GM11168 (cell line): ENCODE results near the gene TNF.

Experiments used
- in situ Hi-C: fragments of 300-500 bp; cut with MboI; formaldehyde crosslinking; loops from one replicate; pipeline ENCODE4 v1.12.0; 2022; ENCODE audit warnings: low sequenced_read_pairs; ENCODE audit not compliant: unreplicated experiment

TNF gene

DNA sequence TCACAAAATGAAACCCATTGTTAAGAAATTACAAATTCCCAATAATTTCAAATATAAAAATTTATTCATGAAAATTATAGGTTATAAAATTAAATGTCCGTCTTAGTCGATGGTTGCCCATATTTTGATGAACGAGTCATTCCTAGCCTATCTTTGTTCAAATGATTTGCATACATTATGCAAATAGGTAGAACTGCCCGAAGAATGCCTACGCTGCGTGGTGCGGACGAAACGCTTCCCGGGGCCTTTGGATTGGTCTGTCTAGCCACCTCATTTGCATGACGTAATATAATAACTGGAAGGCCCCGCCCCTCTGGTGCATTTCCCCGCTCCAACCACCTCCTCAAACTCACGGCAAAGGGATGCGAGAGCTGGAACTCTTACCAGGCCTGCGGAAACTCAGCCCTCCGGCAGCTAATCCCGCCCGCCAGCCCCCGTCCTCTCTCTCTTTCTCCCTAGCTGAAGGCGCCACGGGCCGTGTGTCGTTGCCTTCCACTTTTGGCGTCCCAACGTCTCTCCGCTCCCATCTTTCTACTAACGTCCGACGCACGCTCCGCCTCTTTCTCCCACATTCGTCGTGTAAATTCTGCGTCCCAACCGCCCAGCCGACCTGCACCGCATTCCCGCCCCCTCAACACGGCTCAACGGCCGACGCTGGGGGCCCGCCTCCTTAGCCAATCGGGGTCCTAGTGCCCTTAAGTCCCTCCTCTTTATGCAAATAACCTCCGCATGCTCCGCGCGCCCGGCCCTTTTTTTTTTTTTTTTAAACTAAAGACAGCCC lies 44.6 kb downstream of the TNF start:
- in situ Hi-C loops, result no loop called here

DNA sequence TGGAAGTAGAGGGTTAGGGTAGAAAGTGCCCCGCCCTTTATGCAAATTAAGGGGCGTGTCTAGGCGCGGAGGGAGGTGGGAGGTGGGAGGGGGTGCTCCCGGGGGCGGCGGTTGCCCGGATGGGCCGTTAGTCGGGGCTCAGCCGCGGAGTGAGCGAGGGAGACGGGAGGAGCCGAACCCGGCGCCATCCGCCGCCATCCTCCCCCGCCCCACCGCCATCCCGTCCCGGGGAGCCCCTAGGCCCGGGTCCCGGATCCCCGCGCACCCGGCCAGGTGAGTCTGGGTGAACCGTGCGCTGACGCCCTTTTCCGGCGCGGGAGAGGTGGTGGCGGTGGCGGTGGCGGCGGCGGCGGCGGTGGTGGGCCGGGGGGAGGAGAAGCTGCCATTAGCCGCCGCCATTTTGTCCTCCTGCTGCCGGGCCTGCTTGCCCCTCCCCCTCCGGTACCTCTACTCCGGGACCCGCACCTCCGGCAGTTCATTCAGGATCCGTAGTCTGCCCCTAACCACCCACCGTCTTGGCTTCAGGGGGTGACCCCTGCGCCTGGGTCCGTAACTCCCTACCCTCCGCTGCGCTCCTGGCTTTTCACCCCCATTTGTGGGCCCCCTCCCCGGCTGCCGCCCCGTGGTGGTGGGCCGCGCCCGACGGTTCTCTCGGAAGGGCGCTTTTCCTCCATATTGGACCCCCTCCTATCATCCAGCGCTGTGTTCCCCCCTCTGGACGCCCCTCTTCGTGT lies 45.4 kb downstream of the TNF start, which contains the start of gene PRRC2A:
TSS of gene PRRC2A (plus strand) at position 130 of the 734 bp plus-strand sequence. CDS start 2,075 bp downstream, outside the sequence.
- in situ Hi-C loops, result no loop called here

DNA sequence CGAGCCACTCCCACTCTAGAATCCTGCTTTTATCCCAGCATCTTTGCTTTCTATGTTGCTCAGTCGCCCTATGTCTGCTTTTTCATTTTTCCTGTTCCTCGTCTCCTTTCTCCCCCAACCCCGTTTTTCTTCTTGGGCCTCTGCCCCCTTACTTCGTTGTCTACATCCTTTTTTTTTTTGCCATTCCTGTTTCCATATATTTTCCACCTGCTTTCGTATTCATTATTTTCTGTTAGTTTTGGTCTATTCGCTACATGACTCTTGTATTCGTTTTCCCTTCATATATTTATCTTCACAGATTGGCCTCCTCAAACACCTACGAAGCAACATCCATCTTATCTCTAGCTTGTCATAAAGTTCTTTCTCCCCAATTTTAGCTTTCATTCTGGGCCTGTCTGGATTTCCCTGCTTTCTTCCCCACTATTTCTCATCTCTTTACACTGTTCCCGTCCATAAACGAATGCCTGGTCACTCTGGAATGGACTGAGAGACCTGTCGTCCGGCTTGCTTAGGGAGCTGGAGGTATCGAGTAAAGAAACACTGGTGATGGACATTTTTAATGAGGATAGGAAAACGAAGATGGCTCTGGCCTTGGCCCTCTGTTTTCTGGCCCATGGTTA lies 46.1 kb downstream of the TNF start:
- in situ Hi-C loops, result no loop called here

DNA sequence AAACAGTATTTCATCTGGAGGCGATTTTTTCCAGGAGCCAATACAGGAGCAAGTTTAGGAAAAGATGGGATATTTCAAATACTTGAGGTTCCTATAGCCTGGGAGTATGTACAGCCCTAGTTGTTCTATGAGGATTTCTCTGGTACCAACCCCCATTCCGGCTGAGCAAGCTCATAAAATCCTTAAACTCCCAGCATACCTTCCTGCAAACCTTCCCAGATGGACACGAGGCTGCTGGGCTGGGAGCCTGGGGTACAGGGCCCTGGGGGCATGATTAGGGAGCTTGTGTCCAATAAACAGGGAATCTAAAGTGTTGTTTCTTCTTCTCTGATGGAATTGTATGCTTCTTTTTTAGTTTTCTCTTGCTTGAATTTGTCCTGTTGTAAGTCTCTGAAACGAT lies 46.6 kb downstream of the TNF start:
- in situ Hi-C loops, result no loop called here

DNA sequence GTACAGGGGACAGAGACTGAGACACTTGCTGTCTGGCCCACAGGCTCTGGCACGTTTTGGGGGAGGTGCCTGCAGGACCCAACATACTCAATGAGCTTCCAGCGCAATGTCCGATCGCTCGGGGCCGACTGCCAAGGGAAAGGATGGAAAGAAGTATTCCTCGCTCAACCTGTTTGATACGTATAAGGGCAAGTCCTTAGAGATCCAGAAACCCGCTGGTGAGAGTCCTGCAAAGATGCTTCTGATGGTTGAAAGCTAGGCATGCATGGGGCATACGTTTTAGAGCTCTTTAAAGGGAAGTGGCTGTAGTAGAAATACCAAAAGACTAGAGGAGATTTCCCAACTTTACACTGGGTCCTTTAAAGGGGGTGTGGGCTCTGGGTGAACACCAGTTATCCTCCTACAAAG lies 47.3 kb downstream of the TNF start:
- in situ Hi-C loops, result no loop called here

DNA sequence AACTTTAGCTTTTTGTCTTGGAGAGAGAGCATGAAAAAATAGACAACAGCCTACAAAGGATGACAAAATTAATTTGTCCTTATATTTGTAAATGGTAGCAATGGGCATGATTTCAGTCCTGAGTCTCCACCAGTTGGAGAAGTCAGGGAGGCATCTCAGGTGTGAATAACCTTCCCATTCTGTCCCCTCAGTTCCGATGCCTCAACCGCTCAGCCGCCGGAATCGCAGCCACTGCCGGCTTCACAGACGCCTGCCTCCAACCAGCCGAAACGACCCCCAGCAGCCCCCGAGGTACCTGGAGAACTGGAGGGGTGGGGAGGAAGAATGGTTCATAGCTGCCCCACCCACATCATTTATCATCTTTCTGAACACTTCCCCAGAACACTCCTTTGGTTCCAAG lies 48.7 kb downstream of the TNF start:
- in situ Hi-C loops, result no loop called here

DNA sequence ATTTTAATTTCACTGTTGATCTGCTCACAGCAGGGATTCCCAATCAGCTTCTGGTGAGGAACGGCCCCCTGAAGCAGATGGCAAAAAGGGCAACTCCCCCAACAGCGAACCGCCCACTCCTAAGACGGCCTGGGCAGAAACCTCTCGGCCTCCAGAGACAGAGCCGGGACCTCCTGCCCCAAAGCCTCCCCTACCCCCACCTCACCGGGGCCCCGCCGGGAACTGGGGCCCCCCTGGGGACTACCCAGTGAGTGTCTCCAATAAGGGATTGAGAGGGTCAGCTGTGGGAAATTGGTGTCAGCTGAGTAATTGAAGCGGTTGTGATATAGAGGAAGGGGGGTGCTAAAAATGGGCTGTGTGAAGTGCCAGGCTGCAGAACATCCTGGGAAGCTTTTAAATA lies 51.6 kb downstream of the TNF start:
- in situ Hi-C loops, result no loop called here

DNA sequence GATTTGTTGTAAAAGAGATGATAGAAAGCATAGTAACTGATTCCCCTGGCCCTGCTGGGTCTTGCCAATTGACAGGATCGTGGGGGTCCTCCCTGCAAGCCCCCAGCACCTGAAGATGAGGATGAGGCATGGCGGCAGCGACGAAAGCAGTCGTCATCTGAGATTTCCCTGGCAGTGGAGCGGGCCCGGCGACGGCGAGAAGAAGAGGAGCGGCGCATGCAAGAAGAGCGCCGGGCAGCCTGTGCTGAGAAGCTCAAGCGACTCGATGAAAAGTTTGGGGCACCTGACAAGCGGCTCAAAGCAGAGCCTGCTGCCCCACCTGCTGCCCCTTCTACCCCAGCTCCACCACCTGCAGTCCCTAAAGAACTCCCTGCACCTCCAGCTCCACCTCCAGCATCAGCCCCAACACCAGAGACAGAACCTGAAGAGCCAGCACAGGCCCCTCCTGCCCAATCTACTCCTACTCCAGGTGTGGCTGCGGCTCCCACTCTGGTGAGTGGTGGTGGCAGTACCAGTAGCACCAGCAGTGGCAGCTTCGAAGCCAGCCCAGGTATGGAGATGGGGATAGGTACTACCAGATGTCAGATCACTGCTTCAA lies 52.4 kb downstream of the TNF start:
- in situ Hi-C loops, result no loop called here
